Erythroblast (primary cell): ENCODE data around the gene HIPK4.

Experiments
- GATA1 ChIP-seq: IDR thresholded peaks from 2 replicates; pipeline ENCODE4 v1.6.1; 2011; ENCODE audit warnings: low read depth, mild to moderate bottlenecking, control low read depth, low read length, moderate library complexity
- POLR2A ChIP-seq: IDR thresholded peaks from 2 replicates; pipeline ENCODE4 v1.6.1; 2011; ENCODE audit warnings: mild to moderate bottlenecking, low read length

GRCh38 chr19:40419066-40419612, 29.2 kb upstream of the HIPK4 start:
- TF ChIP-seq POLR2A (no peak), GATA1 (no peak)
